HG03442 (cell line): Measurements from ENCODE around the gene NR4A3.

Experiments
- ATAC-seq: cut with Tn5 transposase; IDR thresholded peaks from one replicate; pipeline ENCODE4 v1.9.1; 2021; ENCODE audit warnings: mild to moderate bottlenecking, moderate library complexity; ENCODE audit not compliant: unreplicated experiment

NR4A3 gene

GRCh38 chr9:99873531-99873930 is 51.8 kb downstream of the NR4A3 start:
- no peak for ATAC-seq

- ATAC-seq, result no peak
Measured at GRCh38 chr9:99873943-99874584, 52.4 kb downstream of the NR4A3 start.

- ATAC-seq, result no peak
Measured at GRCh38 chr9:99876190-99876589, 54.5 kb downstream of the NR4A3 start.

GRCh38 chr9:99878651-99879050 is 57.0 kb downstream of the NR4A3 start:
- no peak for ATAC-seq

- no peak for ATAC-seq
Measured at GRCh38 chr9:99881769-99882168, 60.1 kb downstream of the NR4A3 start.

- no peak for ATAC-seq
Measured at GRCh38 chr9:99885747-99886146, 64.1 kb downstream of the NR4A3 start.

- ATAC-seq, result no peak
Measured at GRCh38 chr9:99889120-99889519, 67.4 kb downstream of the NR4A3 start.

- ATAC-seq, result no peak
Measured at GRCh38 chr9:99894826-99895225, 73.1 kb downstream of the NR4A3 start.

- no peak for ATAC-seq
Measured at GRCh38 chr9:99895510-99895909, 73.8 kb downstream of the NR4A3 start.

GRCh38 chr9:99896119-99896518 is 74.4 kb downstream of the NR4A3 start:
- ATAC-seq, result no peak

- ATAC-seq, result no peak
Measured at GRCh38 chr9:99903393-99903792, 81.7 kb downstream of the NR4A3 start.

- no peak for ATAC-seq
Measured at GRCh38 chr9:99905833-99906402, 84.2 kb downstream of the NR4A3 start.

GRCh38 chr9:99906403-99907207 is 84.9 kb downstream of the NR4A3 start, which contains the start of gene STX17:
Gene STX17, plus strand, starts transcription at chr9:99906654. Its CDS starts 8,586 bp downstream, at chr9:99915240.
- ATAC-seq, result peak; percentile 85

- ATAC-seq, result no peak
Measured at GRCh38 chr9:99907208-99907532, 85.5 kb downstream of the NR4A3 start.

- ATAC-seq, result no peak
Measured at GRCh38 chr9:99911600-99911999, 89.9 kb downstream of the NR4A3 start.
